ENCODE results near the gene MAGED4B.
"Not testable (repeated sequence)": the region's sequence is repeated elsewhere in the genome, so short reads cannot be mapped to it uniquely, and the experiment has no call there.

Gene MAGED4B

DNA sequence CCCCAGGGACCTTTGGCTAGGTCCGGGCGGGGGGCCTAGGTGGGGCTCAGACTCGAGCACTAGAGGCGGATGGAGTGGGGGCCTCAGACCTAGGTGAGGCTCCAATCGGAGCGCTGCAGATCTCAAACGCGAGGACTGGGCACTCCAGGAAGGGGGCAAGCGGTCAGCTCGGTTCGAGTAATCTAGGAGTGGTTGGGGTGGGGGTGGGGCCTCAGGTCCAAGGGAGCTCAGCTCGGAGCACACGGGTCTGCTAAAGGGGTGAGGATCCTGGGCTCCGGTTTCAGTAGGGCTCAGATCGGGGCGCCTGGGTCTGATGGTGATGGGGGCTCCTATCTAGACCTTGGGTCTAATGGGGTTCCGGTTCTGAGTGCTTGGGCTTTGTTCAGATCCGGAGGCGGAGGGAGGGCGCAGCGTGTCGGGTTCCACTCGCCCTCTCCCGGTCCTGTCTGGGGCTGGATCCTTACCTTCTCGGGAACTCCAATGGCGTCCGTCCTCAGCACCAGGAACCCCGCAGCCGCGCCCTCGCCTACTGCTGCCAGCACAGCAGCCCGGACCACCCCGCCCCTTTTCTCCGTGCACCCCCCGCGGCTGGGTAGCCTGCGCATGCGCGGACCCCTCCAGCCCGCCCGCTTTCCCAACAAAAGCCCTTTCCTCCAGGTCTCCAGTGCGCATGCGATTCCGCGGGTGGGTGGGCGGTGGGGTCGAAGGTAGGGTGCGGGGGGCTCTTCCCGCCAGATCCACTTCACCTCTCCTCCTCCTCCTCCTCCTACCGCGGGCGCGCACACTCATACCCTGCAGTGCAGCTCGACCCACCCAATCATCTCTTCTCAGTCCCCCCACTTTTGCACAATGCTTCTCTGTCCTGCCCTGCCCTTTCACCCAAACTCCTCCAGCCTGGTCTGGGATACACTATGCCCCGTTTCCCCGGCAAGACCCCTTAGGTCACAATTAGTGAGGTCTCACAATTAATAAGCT lies at the start of gene MAGED4B:
MAGED4B (minus strand) TSS at position 518 of the 975 bp plus-strand sequence. CDS start 1,011 bp downstream, outside the sequence.
- DNase-seq = not testable (repeated sequence)

- DNase-seq = no peak
Measured at GRCh38 chrX:52118262-52118661, 49.3 kb upstream of the MAGED4B start.

DNA sequence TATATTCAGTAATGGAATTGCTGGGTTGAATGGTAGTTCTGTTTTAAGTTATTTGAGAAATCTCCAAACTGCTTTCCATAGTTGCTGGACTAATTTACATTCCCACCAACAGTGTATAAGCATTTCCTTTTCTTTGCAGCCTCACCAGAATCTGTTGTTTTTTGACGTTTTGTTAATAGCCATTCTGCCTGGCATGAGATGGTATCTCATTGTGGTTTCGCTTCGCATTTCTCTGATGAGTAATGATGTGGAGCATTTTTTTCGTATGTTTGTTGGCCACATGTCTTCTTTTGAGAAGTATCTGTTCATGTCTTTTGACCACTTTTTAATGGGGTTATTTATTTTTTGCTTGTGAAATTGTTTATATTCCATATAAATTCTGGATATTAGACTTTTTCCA lies 13.6 kb upstream of the MAGED4B start:
- no peak for DNase-seq

- no peak for DNase-seq
Measured at GRCh38 chrX:52078131-52078530, 9.1 kb upstream of the MAGED4B start.

DNA sequence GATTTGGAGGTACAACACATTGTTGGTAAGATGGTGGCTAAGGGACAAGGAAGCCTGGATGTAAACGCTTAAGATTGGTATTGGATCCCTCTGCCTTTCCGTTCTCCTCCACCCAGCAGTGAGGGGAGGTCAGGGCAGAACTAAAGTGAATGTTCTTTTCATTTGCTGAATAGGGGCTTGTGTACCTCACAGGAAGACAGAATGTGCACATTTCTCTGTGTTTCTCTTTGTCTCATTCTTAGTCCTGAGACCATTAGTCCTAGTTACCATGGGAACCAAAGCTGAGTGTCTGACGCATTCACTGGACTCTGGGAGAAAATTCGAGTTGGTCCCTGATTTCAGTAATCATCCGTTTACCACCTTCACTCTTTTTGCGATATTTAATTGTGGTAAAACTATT lies 26.7 kb downstream of the MAGED4B start:
- not testable (repeated sequence) for DNase-seq

- DNase-seq = no peak
Measured at GRCh38 chrX:52034211-52034610, 34.8 kb downstream of the MAGED4B start.

DNA sequence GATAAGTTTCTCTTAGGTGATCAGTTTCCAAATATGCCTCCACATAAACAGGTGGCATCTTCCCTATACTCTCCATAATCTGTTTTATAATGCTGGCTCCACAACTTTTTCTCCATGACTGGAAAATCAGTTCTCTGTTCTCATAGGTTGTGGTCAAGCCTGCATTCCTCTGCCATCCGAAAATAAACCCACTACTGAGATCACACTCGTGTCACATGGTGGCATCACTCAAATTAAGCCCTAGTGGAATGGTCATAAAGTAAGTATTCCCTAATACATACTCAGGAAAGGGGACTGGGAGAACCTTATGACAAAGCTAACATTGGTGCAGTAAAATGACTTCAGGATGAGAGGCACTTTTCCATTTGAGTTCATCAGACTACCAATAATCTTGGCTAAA lies 37.6 kb downstream of the MAGED4B start:
- no peak for DNase-seq

DNA sequence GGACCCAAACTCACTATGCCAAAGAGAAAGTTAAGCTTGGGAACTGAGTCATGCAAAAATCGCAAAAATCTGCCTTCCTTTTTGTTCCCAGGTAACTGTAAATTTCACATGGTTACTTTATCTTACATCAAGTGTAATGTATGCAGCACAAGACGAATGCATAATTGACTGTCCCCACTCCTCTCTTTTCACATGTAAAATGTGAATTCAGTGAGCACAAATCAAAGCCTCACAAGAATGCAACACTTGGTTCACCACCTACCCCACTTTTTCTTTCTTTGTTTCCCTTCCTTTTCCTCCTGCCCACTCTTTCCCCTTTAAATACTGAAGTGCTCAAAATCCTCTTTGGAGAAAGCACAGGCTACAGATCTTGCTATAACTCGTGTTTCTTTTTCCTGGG lies 53.2 kb downstream of the MAGED4B start:
- DNase-seq = no peak

Data from inflammatory macrophage treated with lipopolysaccharide for 1 hour (primary cell).